Loucy (cell line): ENCODE data around the gene ZDHHC11.

Experiments used
- CTCF ChIP-seq: fragments of 200-600 bp; sonication (generic); conservative IDR thresholded peaks from 2 replicates; pipeline ENCODE4 v1.5.1; 2014; ENCODE audit warnings: mild to moderate bottlenecking, antibody characterized with exemption, low read length
- EZH2phosphoT487 ChIP-seq: fragments of 200-600 bp; IDR thresholded peaks from 2 replicates; pipeline ENCODE4 v1.6.1; 2018; ENCODE audit warnings: antibody characterized with exemption, mild to moderate bottlenecking, moderate library complexity, borderline replicate concordance

- no peak for TF ChIP-seq CTCF
- no peak for TF ChIP-seq EZH2phosphoT487
Observed at GRCh38 chr5:854966-855743, 4.4 kb upstream of the ZDHHC11 start.
